Spleen (tissue), 11 donors: ENCODE results near the gene OPRL1. TPM values are rescaled to one million over a fixed set of nuclear protein-coding genes. Genes with fewer than 3 reads are reported as not detected.

ENCODE experiments used
- DNase-seq: peaks from one replicate; pipeline ENCODE4 v3.0.0-alpha.2; 2020
- H3K27ac ChIP-seq, 8 donors: fragments of 200-600 bp; sonication (generic) in 7 of 8; 1 replicate in 4 of 8; 2 replicates in 4 of 8; pipeline versions ENCODE4 v1.5.0 to v1.8.0; 2016 to 2021; ENCODE audit warnings: inconsistent platforms in 4 of 8, mild to moderate bottlenecking in 4 of 8, moderate library complexity in 1 of 8
- H3K27me3 ChIP-seq, 7 donors: fragments of 200-600 bp; sonication (generic) in 6 of 7; replicated peaks in 1 of 7; 1 replicate in 4 of 7; 2 replicates in 3 of 7; pipeline versions ENCODE4 v1.5.0 to v1.8.0; 2016 to 2021; ENCODE audit warnings: inconsistent platforms in 3 of 7, mild to moderate bottlenecking in 1 of 7
- H3K36me3 ChIP-seq, 6 donors: fragments of 200-600 bp; sonication (generic) in 5 of 6; 1 replicate in 4 of 6; 2 replicates in 2 of 6; pipeline versions ENCODE4 v1.5.0 to v1.8.0; 2016 to 2021; ENCODE audit warnings: inconsistent platforms in 2 of 6
- H3K4me1 ChIP-seq, 6 donors: fragments of 200-600 bp; sonication (generic) in 5 of 6; 1 replicate in 3 of 6; 2 replicates in 3 of 6; pipeline versions ENCODE4 v1.5.0 to v1.8.0; 2016 to 2021; ENCODE audit warnings: inconsistent platforms in 3 of 6
- H3K4me3 ChIP-seq, 8 donors: fragments of 200-600 bp; sonication (generic) in 7 of 8; 1 replicate in 4 of 8; 2 replicates in 4 of 8; pipeline versions ENCODE4 v1.5.0 to v1.8.0; 2016 to 2021; ENCODE audit warnings: inconsistent platforms in 4 of 8, mild to moderate bottlenecking in 4 of 8, moderate library complexity in 2 of 8
- H3K9me3 ChIP-seq, 8 donors: fragments of 200-600 bp; sonication (generic) in 7 of 8; 1 replicate in 4 of 8; 2 replicates in 4 of 8; pipeline versions ENCODE4 v1.5.0 to v1.8.0; 2016 to 2021; ENCODE audit warnings: inconsistent platforms in 4 of 8
- CTCF ChIP-seq, 11 experiments: fragments of 200-600 bp in 7 of 11; fragments of 450-650 bp in 4 of 11; sonication (generic) in 4 of 11; IDR thresholded peaks in 8 of 11; conservative IDR thresholded peaks in 3 of 11; 1 replicate in 7 of 11; 2 replicates in 4 of 11; pipeline versions ENCODE4 v1.4.0 to v1.8.0; 2016 to 2021; ENCODE audit warnings: antibody characterized with exemption in 11 of 11, inconsistent platforms in 4 of 11, mild to moderate bottlenecking in 1 of 11
- POLR2A ChIP-seq, 3 donors: fragments of 450-650 bp; IDR thresholded peaks; one replicate each; pipeline ENCODE4 v1.5.1; 2017; ENCODE audit warnings: antibody characterized with exemption in 3 of 3, mild to moderate bottlenecking in 1 of 3
- POLR2AphosphoS5 ChIP-seq, 3 donors: sonication (generic); formaldehyde crosslinking; IDR thresholded peaks; one replicate each; pipeline ENCODE4 v1.5.1; 2017; ENCODE audit warnings: antibody characterized with exemption in 3 of 3
- WGBS, 5 donors: extraction: QIAGEN DNeasy Blood & Tissue Kit in 3 of 5; methylation state at CpG; one replicate each; pipeline versions ENCODE4 v1.1.5 to v1.1.7; 2013 to 2018; 5-methylcytosine and 5-hydroxymethylcytosine counted together
- intact Hi-C: fragments of 100-400 bp; cut with DNase I; formaldehyde crosslinking; loops from one replicate; pipeline ENCODE4 v1.15.0; 2023; ENCODE audit warnings: low total_unique reads
- polyA plus RNA-seq, 3 donors: library from polyadenylated mRNA; stranded (reverse); fragments of 200-250 nt; gene quantifications; one replicate each; pipeline ENCODE4 v1.2.1, GENCODE V29; 2013
- total RNA-seq, 7 donors: library from RNA; depleted of rRNA in 3 of 7; stranded (reverse); fragments of >200 nt in 3 of 7; fragmentation: NEBNext Ultra II Directional in 4 of 7; extraction: Animal tissue kit (Norgen Biotek cat#: 25700) in 4 of 7; gene quantifications; one replicate each; pipeline versions ENCODE4 v1.1.0 to v1.2.1, GENCODE V29; 2016 to 2021
- donor health status: healthy with polysubstance abuse.
- donor health status: DM: no; HTN: no; CAD: no; lungs with moderate emphysema.
- donor health status: DM: no; HTN: no; CAD: no.
- donor health status: Bipolar disorder and iron deficiency.
- donor health status: healthy.
- donor health status: DM: no; HTN: no; CAD: no.
- donor health status: DM: yes; HTN: yes; CAD: no.

The OPRL1 gene
- total and polyA plus RNA-seq, 10 donors = 1.9 to 7.9 (median 5.0) TPM

DNA sequence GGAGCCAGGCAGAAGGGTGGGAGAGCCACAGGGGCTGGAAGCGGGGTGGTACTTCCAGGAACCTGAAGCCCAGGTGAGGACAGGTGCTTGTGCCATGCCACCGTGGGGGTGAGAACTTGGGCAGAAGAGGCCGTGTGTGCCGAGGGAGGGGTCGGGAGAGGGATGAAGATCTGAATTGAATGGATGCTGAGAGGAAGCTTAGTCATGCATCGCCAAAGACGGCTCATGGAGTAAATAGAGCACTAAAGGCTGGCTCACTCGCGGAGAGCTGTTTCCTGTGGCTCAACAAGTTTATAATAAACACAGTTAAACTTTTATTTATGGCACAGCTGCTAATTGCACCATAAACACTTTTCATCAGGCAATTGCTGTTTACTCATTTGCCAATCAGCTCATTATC, 62.7 kb downstream of the OPRL1 start:
- TF ChIP-seq POLR2A (IDR thresholded peaks at IDR 0.05) (no peak), CTCF (IDR thresholded peaks at IDR 0.05 in 8 of 11, conservative IDR thresholded peaks at IDR 0.05 in 3 of 11) (no peak), POLR2AphosphoS5 (IDR thresholded peaks at IDR 0.05) (no peak)
- Histone ChIP-seq H3K4me1 (no peaks in the 10 kb centered on the region), H3K27ac (no peak overlapping the region), H3K36me3 (no peaks in the 10 kb centered on the region), H3K4me3 (no peak overlapping the region), H3K9me3 (peaks cover 0 to 22% (median 13%) of the 10 kb centered on the region in 8 donors), H3K27me3 (peaks cover 0 to 51% (median 4%) of the 10 kb centered on the region in 7 donors)
- intact Hi-C loops = no loop called here
- DNase-seq = peak; percentile 32
- 27 to 32% (median 30%) methylated on average over 9 of the region's 9 CpGs for WGBS, 5 donors

DNA sequence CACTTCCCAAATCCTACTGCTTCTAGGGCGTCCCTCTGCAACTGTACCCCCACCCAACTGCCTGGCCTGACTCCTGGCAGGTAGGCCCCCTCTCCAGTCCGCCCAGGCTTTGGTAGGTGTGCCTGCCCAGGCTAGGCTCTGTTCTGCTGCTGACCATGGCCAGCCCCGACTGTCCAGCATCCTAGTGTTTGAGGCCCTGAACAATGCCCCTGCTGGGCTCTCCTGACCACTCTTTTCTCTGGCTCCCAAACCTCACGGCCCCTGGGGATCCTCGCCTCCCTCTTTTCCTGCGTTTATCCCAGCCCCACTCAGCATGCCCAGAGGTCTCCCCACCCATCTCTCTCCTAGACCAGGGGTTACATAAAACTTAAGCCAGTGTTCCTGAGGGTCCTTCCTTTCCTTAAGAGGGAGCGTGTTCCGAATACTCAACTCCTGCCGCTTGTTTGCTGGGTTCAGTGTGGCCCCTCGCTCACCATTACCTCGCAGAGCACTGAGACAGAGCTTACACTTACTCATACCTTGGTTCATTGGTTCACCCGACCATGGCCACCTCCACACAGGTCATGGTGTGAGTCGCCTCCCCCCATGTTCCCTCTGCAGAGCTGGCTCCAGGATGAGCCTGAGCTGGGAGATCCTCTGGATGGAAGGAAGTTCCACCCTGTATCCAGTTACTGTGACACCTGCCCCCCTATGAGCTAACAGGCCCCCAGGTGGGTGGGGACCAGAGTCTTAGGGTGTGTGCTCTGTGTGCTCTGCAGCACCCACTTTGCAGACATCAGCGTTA, 63.3 kb downstream of the OPRL1 start:
- Histone ChIP-seq H3K27ac (no peak overlapping the region), H3K4me3 (no peak overlapping the region), H3K27me3 (peaks cover 0 to 48% (median 4%) of the 10 kb centered on the region in 7 donors), H3K4me1 (no peaks in the 10 kb centered on the region), H3K9me3 (peaks cover 0 to 22% (median 13%) of the 10 kb centered on the region in 8 donors), H3K36me3 (no peaks in the 10 kb centered on the region)
- DNase-seq = peak; percentile 61
- 81 to 89% (median 85%) methylated on average over 14 of the region's 14 CpGs for WGBS, 5 donors
- intact Hi-C loops = no loop called here
- no peak for TF ChIP-seq CTCF (IDR thresholded peaks at IDR 0.05 in 8 of 11, conservative IDR thresholded peaks at IDR 0.05 in 3 of 11)
- TF ChIP-seq POLR2A (IDR thresholded peaks at IDR 0.05) = no peak
- TF ChIP-seq POLR2AphosphoS5 (IDR thresholded peaks at IDR 0.05) = no peak

DNA sequence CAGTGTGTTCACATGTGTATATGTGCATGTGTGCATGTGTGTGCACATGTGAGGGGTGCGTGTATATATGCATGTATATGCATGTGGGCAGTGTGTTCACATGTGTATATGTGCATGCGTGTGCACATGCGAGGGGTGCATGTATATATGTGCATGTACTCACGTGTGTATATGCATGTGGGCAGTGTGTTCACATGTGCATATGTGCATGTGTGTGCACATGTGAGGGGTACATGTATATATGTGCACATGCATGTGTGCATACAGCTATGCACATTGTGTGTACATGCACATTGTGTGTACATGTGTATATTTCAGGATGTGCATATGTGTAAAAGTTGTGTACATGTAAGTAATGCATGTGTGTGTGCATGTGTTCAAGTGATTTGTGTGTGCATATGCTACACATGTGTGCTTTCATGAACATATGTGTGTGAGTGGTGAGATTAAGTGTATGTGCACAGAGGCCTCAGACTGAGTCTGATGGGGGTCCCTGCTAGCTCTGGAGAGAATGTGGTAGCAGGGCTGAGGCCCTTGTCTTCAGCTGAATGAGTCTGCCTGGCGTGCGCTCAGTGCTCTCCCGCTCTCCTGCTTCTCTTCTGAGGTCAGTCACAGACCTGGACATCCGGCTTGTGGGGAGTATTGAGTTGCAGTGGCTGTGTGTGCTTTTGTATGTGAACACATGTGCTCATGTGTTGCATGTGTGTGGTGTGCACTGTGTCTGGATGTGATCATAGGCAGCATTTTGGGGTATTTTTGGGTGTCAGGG, 64.4 kb downstream of the OPRL1 start:
- H3K4me1 ChIP-seq = no peaks in the 10 kb centered on the region
- intact Hi-C loops = no loop called here
- peaks cover 0 to 48% (median 4%) of the 10 kb centered on the region in 7 donors for H3K27me3 ChIP-seq
- H3K4me3 ChIP-seq = no peak overlapping the region
- peak; percentile 11 for DNase-seq
- peaks cover 0 to 22% (median 13%) of the 10 kb centered on the region in 8 donors for H3K9me3 ChIP-seq
- H3K27ac ChIP-seq = no peak overlapping the region
- no peaks in the 10 kb centered on the region for H3K36me3 ChIP-seq
- no peak for TF ChIP-seq CTCF (IDR thresholded peaks at IDR 0.05 in 8 of 11, conservative IDR thresholded peaks at IDR 0.05 in 3 of 11)
- TF ChIP-seq POLR2A (IDR thresholded peaks at IDR 0.05) = no peak
- TF ChIP-seq POLR2AphosphoS5 (IDR thresholded peaks at IDR 0.05) = no peak
- WGBS, 5 donors = 85 to 97% (median 94%) methylated on average over 6 to 8 of the region's 8 CpGs
